HG03097 (cell line): Measurements from ENCODE around the gene PTPRJ.
A peak's percentile ranks its signal among the peaks of the same experiment; 100 is the strongest.

Experiments used
- ATAC-seq: cut with Tn5 transposase; IDR thresholded peaks from one replicate; pipeline ENCODE4 v1.9.1; 2021; ENCODE audit not compliant: unreplicated experiment, low FRiP score

Gene PTPRJ

GRCh38 chr11:47992959-47993820 lies 12.8 kb downstream of the PTPRJ start:
- ATAC-seq, result no peak

DNA sequence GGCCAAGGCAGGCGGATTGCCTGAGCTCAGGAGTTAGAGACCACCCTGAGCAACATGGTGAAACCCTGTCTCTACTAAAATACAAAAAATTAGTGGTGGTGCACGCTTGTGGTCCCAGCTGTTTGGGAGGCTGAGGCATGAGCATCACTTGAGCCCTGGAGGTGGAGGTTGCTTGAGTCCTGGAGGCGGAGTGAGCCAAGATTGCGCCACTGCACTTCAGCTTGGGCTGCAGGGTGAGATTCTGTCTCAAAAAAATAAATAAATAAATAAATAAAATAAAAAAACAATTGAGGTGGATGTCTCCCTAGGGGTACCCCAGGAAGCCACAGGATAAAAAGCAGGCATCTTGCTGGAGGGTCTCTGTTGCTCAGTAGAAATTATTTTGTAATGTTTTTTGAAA lies 14.1 kb downstream of the PTPRJ start:
- no peak for ATAC-seq

GRCh38 chr11:47995360-47995769 lies 15.0 kb downstream of the PTPRJ start:
- ATAC-seq, result no peak

DNA sequence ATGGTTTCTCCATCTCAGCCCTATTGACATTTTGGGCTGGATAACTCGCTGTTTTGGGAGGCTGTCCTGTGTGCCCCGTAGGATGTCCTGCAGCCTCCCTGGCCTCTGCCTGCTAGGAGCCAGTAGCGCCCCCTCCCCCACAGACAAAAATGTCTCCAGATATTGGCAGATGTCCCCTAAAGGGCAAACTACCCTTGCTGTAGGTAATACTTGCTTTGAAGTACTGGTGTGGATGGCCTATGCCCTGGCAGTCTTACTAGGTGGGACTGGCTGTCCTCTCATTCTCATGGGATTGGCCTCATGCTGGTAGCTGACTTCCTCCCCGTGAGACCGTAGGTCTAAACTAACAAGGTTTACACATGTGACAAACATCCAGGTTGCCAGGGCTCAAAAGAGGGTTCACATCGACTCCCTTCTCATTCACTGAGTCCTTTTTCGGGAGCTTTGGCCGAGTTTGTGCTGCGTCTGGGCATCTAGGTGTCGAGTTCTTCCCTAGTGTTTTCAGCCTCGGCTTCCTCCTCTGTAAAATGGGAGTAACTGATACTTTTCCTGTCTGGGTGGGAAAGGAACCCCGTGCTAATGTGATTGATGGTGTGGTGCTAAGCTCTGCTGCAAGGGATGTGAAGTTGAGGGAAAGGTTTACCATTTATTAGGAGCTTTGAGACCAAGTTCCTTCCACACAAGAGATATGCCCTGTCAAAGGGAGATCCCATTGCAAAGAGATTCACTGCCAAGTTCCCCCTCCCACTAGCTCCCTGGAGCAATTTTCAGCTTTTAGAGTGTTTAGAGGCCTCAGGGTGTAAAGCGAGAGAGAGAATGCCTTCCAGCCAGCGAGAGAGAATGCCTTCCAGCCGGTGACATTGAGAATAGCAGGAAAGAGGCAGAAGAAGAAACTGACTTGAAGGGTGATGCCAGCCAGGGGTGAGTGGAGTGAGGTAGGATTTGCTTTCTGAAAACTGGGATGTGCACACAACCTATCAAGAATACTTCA lies 17.0 kb downstream of the PTPRJ start:
- no peak for ATAC-seq

GRCh38 chr11:47998345-47998732 lies 18.0 kb downstream of the PTPRJ start:
- ATAC-seq, result no peak

DNA sequence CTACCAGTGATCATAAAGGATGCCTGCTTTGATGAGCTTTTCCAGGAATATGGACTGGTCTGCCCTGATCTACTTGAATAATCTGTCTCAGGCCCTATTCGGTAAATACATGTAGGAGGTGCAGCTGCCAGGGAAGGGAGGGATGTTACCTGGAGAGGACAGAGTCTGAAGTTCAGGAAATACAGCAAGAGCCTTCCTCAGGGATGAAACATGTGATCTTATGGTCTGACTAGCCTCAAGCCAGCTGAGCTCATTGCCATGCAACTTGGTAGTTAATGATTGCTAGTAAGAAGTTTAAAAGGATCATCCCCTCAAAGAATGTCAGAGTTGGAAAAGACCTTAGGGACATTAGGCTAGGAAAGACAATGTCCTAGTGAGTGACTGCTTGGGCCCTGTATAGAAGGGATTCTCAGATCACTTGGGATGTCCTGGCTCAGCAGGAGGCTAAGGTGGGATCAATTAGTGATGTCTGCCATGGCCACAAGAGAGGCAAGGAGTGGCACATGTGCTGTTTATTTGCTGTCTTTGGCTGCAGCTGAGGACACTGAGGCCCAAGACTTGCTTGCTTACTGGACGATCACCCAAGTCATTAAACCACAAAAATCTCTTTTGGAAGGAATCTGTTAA lies 18.5 kb downstream of the PTPRJ start:
- ATAC-seq, result no peak

- ATAC-seq, result no peak
Measured at GRCh38 chr11:48000432-48000831, 20.1 kb downstream of the PTPRJ start.

DNA sequence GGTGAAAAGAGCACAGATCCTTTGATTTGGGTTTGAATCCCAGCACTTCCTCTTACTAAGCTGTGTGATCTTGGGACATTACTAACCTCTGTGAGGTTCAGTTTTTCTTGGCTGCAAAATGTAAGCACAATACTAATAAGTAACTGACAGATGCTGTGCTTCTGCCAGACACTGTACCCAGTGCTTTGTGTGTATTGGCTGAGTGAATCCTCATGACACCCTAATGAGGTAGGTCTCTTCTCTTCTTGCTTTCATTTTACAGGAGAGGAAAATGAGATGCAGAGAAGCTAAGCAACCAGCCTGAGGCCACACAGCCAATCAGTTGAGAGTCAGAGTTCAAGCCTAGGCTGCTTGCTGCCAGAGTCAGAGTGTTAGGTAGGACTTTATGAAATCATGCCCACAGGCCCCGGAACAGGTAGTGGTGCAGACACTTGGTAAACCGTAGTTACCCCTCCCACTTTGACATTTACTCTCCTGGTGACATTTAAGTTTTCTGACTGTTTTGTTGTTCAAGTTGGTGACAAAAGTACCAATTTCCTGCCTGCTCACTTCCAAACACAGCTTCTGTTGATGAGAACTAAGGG lies 21.2 kb downstream of the PTPRJ start:
- ATAC-seq, result peak; percentile 55

GRCh38 chr11:48002561-48002960 lies 22.2 kb downstream of the PTPRJ start:
- ATAC-seq, result no peak

- ATAC-seq, result no peak
Measured at GRCh38 chr11:48003926-48004325, 23.6 kb downstream of the PTPRJ start.

GRCh38 chr11:48004456-48004855 lies 24.1 kb downstream of the PTPRJ start:
- ATAC-seq, result no peak

- ATAC-seq, result no peak
Measured at GRCh38 chr11:48005136-48005535, 24.8 kb downstream of the PTPRJ start.

GRCh38 chr11:48005831-48006270 lies 25.5 kb downstream of the PTPRJ start:
- ATAC-seq, result no peak

GRCh38 chr11:48006301-48006992 lies 26.1 kb downstream of the PTPRJ start:
- ATAC-seq, result peak; percentile 57

DNA sequence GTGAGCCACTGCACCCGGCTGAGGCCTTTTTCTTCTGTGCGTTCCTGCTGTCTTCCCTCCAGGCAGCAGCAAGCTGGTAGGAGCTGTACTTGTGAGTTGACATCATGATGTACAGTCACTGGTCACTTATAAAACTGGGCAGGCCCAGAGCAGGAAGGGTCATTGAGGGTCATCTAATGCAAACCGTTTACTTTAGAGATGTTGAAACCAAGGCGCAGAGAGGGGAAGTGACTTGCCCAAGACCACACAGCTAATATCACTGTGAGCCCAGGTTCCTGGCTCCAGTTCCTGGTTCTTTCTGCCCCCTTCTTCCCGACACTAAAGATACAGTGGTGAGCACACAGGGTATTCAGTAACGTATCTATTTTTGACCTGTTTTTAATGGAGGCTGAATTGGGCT lies 27.3 kb downstream of the PTPRJ start:
- ATAC-seq, result no peak

DNA sequence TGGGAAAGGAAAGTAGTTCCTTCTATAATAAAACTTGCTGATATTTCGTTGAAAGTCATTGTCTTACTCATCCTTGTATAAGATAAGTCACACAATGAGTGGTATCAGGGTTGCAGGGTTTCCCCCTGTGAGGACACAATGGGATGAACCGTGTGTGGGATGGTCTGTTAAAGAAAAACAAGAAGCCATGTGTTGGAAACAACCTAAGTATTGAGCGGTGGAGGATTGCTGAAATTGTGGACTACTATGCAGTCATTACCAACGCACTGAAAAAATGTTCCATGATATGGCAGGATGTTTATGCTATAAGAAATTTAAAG lies 28.6 kb downstream of the PTPRJ start:
- peak; percentile 25 for ATAC-seq

DNA sequence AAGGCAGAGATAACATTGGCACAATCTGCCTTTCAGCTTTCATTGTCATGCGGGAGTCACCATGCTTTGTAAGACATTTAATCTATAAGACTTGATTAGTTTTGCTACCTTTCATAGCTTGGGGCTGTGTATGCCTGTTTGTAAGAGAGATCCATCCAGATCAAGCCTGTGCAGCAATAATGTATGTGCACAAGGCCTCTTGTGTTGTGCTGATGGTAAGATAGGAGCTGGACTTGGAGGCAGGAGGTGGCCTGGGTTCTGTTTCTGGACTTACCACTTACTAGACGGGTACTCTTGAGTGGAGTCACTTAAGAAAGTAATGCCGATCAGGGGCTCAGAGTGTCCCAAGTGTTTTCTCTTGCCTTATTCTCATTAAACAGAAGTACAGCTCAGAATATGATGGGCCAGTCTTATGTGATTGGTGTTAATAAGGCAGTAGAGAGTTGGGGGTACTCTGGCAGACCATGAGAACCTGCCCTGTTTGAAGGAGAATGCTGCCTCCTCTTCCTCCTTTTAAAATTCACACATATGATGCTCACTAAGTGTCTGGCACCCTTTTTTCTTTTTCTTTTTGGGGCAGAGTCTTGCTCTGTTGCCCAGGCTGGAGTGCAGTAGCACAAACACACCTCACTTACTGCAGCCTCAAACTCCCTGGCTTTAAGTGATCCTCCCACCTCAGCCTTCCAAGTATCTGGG lies 30.9 kb downstream of the PTPRJ start:
- ATAC-seq, result no peak

GRCh38 chr11:48011798-48012391 lies 31.5 kb downstream of the PTPRJ start:
- ATAC-seq, result no peak

GRCh38 chr11:48013269-48013901 lies 33.0 kb downstream of the PTPRJ start:
- peak; percentile 73 for ATAC-seq
